IMR-90 (cell line): ENCODE results near the gene ATIC. TPM values are rescaled to one million over a fixed set of nuclear protein-coding genes. Genes with fewer than 3 reads are reported as not detected.

Experiments
- ATAC-seq: fragments of 200-7000 bp; cut with Tn5 transposase; 2 replicates; pipeline ENCODE4 v1.9.1; 2020; ENCODE audit warnings: low read depth, mild to moderate bottlenecking, moderate library complexity
- BruUV-seq: library from RNA; stranded (reverse); fragments of 400-500 nt; replicated peaks from 2 replicates; lab custom pipeline; 2021; lab: Mats Ljungman, UMichigan
- CTCF ChIA-PET: fragments of 300-600 bp; formaldehyde crosslinking; extraction: SDS; loops from one replicate; lab custom pipeline; 2021; ENCODE audit warnings: antibody characterized with exemption; lab: Yijun Ruan, JAX
- POLR2A ChIA-PET: fragments of 300-600 bp; sonication (Branson Sonifier 250); formaldehyde crosslinking; loops from one replicate; lab custom pipeline; 2022; ENCODE audit warnings: antibody characterized with exemption; ENCODE audit not compliant: unreplicated experiment; lab: Charles Lee
- DNase-seq: peaks from one replicate; pipeline ENCODE4 v3.0.0; 2013
- H2AFZ ChIP-seq: replicated peaks from 2 replicates; pipeline ENCODE3; 2013; ENCODE audit warnings: low read length, mild to moderate bottlenecking; ENCODE audit not compliant: poor library complexity
- H2AK5ac ChIP-seq: 2 replicates; pipeline ENCODE4 v1.6.1; 2013; ENCODE audit warnings: low read depth, low read length, inconsistent platforms
- H2AK9ac ChIP-seq: replicated peaks from 2 replicates; pipeline ENCODE3; 2013; ENCODE audit warnings: mild to moderate bottlenecking, low read depth, low read length, moderate library complexity; ENCODE audit not compliant: poor library complexity
- H2BK120ac ChIP-seq: 2 replicates; pipeline ENCODE4 v1.6.1; 2013; ENCODE audit warnings: low read depth, low read length, inconsistent platforms
- H2BK15ac ChIP-seq: 3 replicates; pipeline ENCODE4 v1.6.1; 2013; ENCODE audit warnings: low read depth, low read length, inconsistent platforms
- H2BK20ac ChIP-seq: 2 replicates; pipeline ENCODE4 v1.6.1; 2013; ENCODE audit warnings: low read depth, mild to moderate bottlenecking, inconsistent platforms, low read length, moderate library complexity
- H2BK5ac ChIP-seq: 2 replicates; pipeline ENCODE4 v1.6.1; 2013; ENCODE audit warnings: mild to moderate bottlenecking, low read depth, low read length, inconsistent platforms; ENCODE audit not compliant: poor library complexity, severe bottlenecking
- H3K14ac ChIP-seq: replicated peaks from 2 replicates; pipeline ENCODE4 v1.6.1; 2013; ENCODE audit warnings: low read depth, low read length, inconsistent platforms
- H3K18ac ChIP-seq: 2 replicates; pipeline ENCODE4 v1.6.1; 2013; ENCODE audit warnings: low read depth, low read length, control low read depth
- H3K23ac ChIP-seq: 2 replicates; pipeline ENCODE4 v1.6.1; 2013; ENCODE audit warnings: low read depth, low read length, inconsistent platforms
- H3K27ac ChIP-seq: 2 replicates; pipeline ENCODE4 v1.5.1; 2013; ENCODE audit warnings: mild to moderate bottlenecking, control low read depth, low read length; ENCODE audit not compliant: insufficient read depth
- H3K27me3 ChIP-seq: 2 replicates; pipeline ENCODE4 v1.6.1; 2013; ENCODE audit warnings: low read length; ENCODE audit not compliant: control insufficient read depth, insufficient read depth
- H3K36me3 ChIP-seq: 2 replicates; pipeline ENCODE4 v1.6.1; 2013; ENCODE audit warnings: low read length, mixed read lengths; ENCODE audit not compliant: control insufficient read depth, insufficient read depth
- H3K4ac ChIP-seq: 2 replicates; pipeline ENCODE4 v1.6.1; 2013; ENCODE audit warnings: low read depth, low read length, inconsistent platforms
- H3K4me1 ChIP-seq: 2 replicates; pipeline ENCODE4 v1.6.1; 2013; ENCODE audit warnings: low read length, mixed read lengths; ENCODE audit not compliant: control insufficient read depth, insufficient read depth
- H3K4me2 ChIP-seq: 2 replicates; pipeline ENCODE4 v1.6.1; 2013; ENCODE audit warnings: low read depth, mild to moderate bottlenecking, control low read depth, low read length, moderate library complexity
- H3K4me3 ChIP-seq: 2 replicates; pipeline ENCODE4 v1.5.1; 2013; ENCODE audit warnings: low read depth, mild to moderate bottlenecking, control low read depth, low read length, moderate library complexity; ENCODE audit not compliant: insufficient read depth
- H3K56ac ChIP-seq: 2 replicates; pipeline ENCODE4 v1.6.1; 2013; ENCODE audit warnings: low read length, inconsistent platforms; ENCODE audit not compliant: insufficient read depth; ENCODE audit errors: extremely low read depth
- H3K79me1 ChIP-seq, 2 experiments: 2 replicates each; pipeline ENCODE4 v1.6.1; 2013; ENCODE audit warnings: low read length in 2 of 2, inconsistent platforms in 1 of 2, low read depth in 1 of 2
- H3K9ac ChIP-seq: 2 replicates; pipeline ENCODE4 v1.6.1; 2013; ENCODE audit warnings: low read depth, low read length, control low read depth
- H3K9me1 ChIP-seq: 2 replicates; pipeline ENCODE4 v1.6.1; 2013; ENCODE audit warnings: low read length, inconsistent platforms; ENCODE audit not compliant: insufficient read depth
- H3K9me3 ChIP-seq: 2 replicates; pipeline ENCODE4 v1.6.1; 2013; ENCODE audit warnings: low read length; ENCODE audit not compliant: control insufficient read depth, insufficient read depth
- H4K20me1 ChIP-seq: 2 replicates; pipeline ENCODE4 v1.6.1; 2013; ENCODE audit warnings: low read length, inconsistent platforms; ENCODE audit not compliant: insufficient read depth
- H4K5ac ChIP-seq: 2 replicates; pipeline ENCODE4 v1.6.1; 2013; ENCODE audit warnings: mild to moderate bottlenecking, low read depth, low read length, control low read depth
- H4K8ac ChIP-seq, 2 experiments: 2 replicates each; pipeline ENCODE4 v1.6.1; 2013; ENCODE audit warnings: low read depth in 2 of 2, low read length in 2 of 2, control low read depth in 1 of 2, inconsistent platforms in 1 of 2
- H4K91ac ChIP-seq: 2 replicates; pipeline ENCODE4 v1.6.1; 2013; ENCODE audit warnings: low read depth, low read length, inconsistent platforms; ENCODE audit not compliant: insufficient read depth
- BHLHE40 ChIP-seq: fragments of 150-350 bp; IDR thresholded peaks from 2 replicates; pipeline ENCODE4 v1.6.1; 2016; ENCODE audit warnings: mild to moderate bottlenecking, low read depth, low read length
- CEBPB ChIP-seq: IDR thresholded peaks from 2 replicates; pipeline ENCODE4 v1.6.1; 2012; ENCODE audit warnings: low read depth, low read length, improper control_type of control experiment
- CHD1 ChIP-seq: IDR thresholded peaks from 2 replicates; pipeline ENCODE4 v1.6.1; 2012; ENCODE audit warnings: low read depth, low read length, improper control_type of control experiment
- FOS ChIP-seq: fragments of 150-350 bp; IDR thresholded peaks from 2 replicates; pipeline ENCODE4 v1.6.1; 2016; ENCODE audit warnings: low read depth, low read length
- MAFK ChIP-seq: IDR thresholded peaks from 2 replicates; pipeline ENCODE4 v1.6.1; 2012; ENCODE audit warnings: low read depth, low read length, improper control_type of control experiment
- MAZ ChIP-seq: IDR thresholded peaks from 2 replicates; pipeline ENCODE4 v1.6.1; 2012; ENCODE audit warnings: low read depth, mild to moderate bottlenecking, low read length, improper control_type of control experiment, moderate library complexity, borderline replicate concordance
- MXI1 ChIP-seq: IDR thresholded peaks from 2 replicates; pipeline ENCODE4 v1.6.1; 2012; ENCODE audit warnings: low read depth, mild to moderate bottlenecking, low read length, moderate library complexity, borderline replicate concordance
- NFE2L2 ChIP-seq: fragments of 150-350 bp; IDR thresholded peaks from 2 replicates; pipeline ENCODE4 v1.6.1; 2016; ENCODE audit warnings: low read depth, mild to moderate bottlenecking, low read length
- POLR2A ChIP-seq: IDR thresholded peaks from 2 replicates; pipeline ENCODE4 v1.6.1; 2012; ENCODE audit warnings: mild to moderate bottlenecking, low read depth, low read length
- RAD21 ChIP-seq: IDR thresholded peaks from 2 replicates; pipeline ENCODE4 v1.6.1; 2012; ENCODE audit warnings: low read length, improper control_type of control experiment
- RCOR1 ChIP-seq: IDR thresholded peaks from 2 replicates; pipeline ENCODE4 v1.6.1; 2012; ENCODE audit warnings: mild to moderate bottlenecking, low read length, improper control_type of control experiment; ENCODE audit not compliant: insufficient replicate concordance
- RFX5 ChIP-seq: IDR thresholded peaks from 2 replicates; pipeline ENCODE4 v1.8.0; 2012; ENCODE audit warnings: low read depth, mild to moderate bottlenecking, low read length, moderate library complexity
- SMC3 ChIP-seq: fragments of 150-350 bp; IDR thresholded peaks from 2 replicates; pipeline ENCODE4 v1.6.1; 2016; ENCODE audit warnings: low read depth, mild to moderate bottlenecking, antibody characterized with exemption, low read length, moderate library complexity
- WGBS, 2 experiments: methylation state at CpG; one replicate each; pipeline versions ENCODE4 v1.1.5 to v1.1.7; 2013; ENCODE audit warnings: missing lambda C conversion rate in 2 of 2; ENCODE audit not compliant: insufficient read length in 1 of 2; ENCODE audit errors: extremely low coverage in 2 of 2; 5-methylcytosine and 5-hydroxymethylcytosine counted together
- dilution Hi-C: fragments of 300-500 bp; cut with HindIII; formaldehyde crosslinking; loops from one replicate; pipeline ENCODE4 v1.14.3; 2018; ENCODE audit warnings: low sequenced_read_pairs; ENCODE audit not compliant: unreplicated experiment
- in situ Hi-C: fragments of 300-500 bp; cut with MboI; formaldehyde crosslinking; loops from 3 replicates; pipeline ENCODE4 v1.14.3; 2019; ENCODE audit warnings: low sequenced_read_pairs, inconsistent platforms, mixed read lengths
- intact Hi-C: fragments of 100-400 bp; cut with micrococcal nuclease; formaldehyde crosslinking; loops from 2 replicates; pipeline ENCODE4 v1.10.0; 2022
- polyA plus RNA-seq, 3 experiments: library from polyadenylated mRNA; depleted of rRNA; stranded (reverse); fragments of >200 nt; gene quantifications; 2 replicates each; pipeline ENCODE4 v1.2.3, GENCODE V29; 2012; ENCODE audit warnings: low replicate concordance in 1 of 3
- total RNA-seq: library from RNA; depleted of rRNA; stranded (reverse); fragments of >200 nt; gene quantifications from 2 replicates; pipeline ENCODE4 v1.2.3, GENCODE V29; 2012
- TF ChIP-seq, protein P1 (sequence below): fragments of 150-350 bp; IDR thresholded peaks from 2 replicates; pipeline ENCODE4 v1.6.1; 2016; ENCODE audit warnings: low read depth, mild to moderate bottlenecking, low read length, moderate library complexity, borderline replicate concordance
- TF ChIP-seq, protein P2 (sequence below): fragments of 150-350 bp; IDR thresholded peaks from 2 replicates; pipeline ENCODE4 v1.6.1; 2017; ENCODE audit warnings: mild to moderate bottlenecking, antibody characterized with exemption, low read length, low read depth
- TF ChIP-seq, protein P3 (sequence below): conservative IDR thresholded peaks from 2 replicates; pipeline ENCODE4 v1.5.1; 2012; ENCODE audit warnings: mild to moderate bottlenecking, low read depth, low read length, improper control_type of control experiment

ATIC gene
- total and polyA plus RNA-seq, 2 of the 4 experiments (the other 2 are of a cell fraction), result 30.5 to 101 TPM

DNA sequence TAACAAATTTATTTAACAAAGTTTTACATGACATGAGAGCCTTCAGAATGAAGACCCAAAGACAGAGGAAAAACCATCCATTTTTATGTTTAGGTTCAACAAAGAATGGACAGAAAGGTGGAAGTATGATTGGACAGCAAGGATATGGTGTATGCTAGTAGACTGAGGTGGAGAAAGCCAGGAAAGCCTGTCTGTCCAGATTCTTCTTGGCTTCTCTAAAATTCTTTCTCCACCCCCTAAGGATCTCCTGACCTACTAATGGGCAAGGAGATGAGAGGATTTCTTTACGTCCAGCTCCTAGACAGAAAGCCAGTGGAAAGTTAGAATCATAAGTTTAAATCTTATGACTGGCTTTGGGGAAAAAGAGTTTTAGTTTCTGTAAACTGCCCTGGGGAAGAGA, 3.0 kb downstream of the ATIC start:
- WGBS, 2 experiments, result no CpG with 5 or more reads among the region's 1 CpG
- no peak overlapping the region for H3K27ac ChIP-seq
- H2AFZ ChIP-seq, result no peak overlapping the region
- H4K5ac ChIP-seq, result no peak overlapping the region
- no peak overlapping the region for H2BK15ac ChIP-seq
- no peak overlapping the region for H3K14ac ChIP-seq
- dilution Hi-C loops (no loop called here), in situ Hi-C loops (no loop called here), intact Hi-C loops (no loop called here)
- H3K18ac ChIP-seq, result no peak overlapping the region
- H2BK5ac ChIP-seq, result no peak overlapping the region
- no peaks in the 10 kb centered on the region for H3K9me3 ChIP-seq
- no peak overlapping the region for H4K8ac ChIP-seq
- H3K4me2 ChIP-seq, result no peak overlapping the region
- H4K20me1 ChIP-seq, result no peaks in the 10 kb centered on the region
- ATAC-seq (no peak), DNase-seq (no peak)
- TF ChIP-seq RFX5 (no peak), MAZ (no peak), NFE2L2 (no peak), CEBPB (no peak), POLR2A (no peak), BHLHE40 (no peak), SMC3 (no peak), MAFK (no peak), CHD1 (no peak), RCOR1 (no peak), MXI1 (no peak), FOS (no peak), RAD21 (no peak)
- TF ChIP-seq, protein P1, sequence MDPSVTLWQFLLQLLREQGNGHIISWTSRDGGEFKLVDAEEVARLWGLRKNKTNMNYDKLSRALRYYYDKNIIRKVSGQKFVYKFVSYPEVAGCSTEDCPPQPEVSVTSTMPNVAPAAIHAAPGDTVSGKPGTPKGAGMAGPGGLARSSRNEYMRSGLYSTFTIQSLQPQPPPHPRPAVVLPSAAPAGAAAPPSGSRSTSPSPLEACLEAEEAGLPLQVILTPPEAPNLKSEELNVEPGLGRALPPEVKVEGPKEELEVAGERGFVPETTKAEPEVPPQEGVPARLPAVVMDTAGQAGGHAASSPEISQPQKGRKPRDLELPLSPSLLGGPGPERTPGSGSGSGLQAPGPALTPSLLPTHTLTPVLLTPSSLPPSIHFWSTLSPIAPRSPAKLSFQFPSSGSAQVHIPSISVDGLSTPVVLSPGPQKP, result no peak
- TF ChIP-seq, protein P2, sequence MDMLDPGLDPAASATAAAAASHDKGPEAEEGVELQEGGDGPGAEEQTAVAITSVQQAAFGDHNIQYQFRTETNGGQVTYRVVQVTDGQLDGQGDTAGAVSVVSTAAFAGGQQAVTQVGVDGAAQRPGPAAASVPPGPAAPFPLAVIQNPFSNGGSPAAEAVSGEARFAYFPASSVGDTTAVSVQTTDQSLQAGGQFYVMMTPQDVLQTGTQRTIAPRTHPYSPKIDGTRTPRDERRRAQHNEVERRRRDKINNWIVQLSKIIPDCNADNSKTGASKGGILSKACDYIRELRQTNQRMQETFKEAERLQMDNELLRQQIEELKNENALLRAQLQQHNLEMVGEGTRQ, result no peak
- TF ChIP-seq, protein P3, sequence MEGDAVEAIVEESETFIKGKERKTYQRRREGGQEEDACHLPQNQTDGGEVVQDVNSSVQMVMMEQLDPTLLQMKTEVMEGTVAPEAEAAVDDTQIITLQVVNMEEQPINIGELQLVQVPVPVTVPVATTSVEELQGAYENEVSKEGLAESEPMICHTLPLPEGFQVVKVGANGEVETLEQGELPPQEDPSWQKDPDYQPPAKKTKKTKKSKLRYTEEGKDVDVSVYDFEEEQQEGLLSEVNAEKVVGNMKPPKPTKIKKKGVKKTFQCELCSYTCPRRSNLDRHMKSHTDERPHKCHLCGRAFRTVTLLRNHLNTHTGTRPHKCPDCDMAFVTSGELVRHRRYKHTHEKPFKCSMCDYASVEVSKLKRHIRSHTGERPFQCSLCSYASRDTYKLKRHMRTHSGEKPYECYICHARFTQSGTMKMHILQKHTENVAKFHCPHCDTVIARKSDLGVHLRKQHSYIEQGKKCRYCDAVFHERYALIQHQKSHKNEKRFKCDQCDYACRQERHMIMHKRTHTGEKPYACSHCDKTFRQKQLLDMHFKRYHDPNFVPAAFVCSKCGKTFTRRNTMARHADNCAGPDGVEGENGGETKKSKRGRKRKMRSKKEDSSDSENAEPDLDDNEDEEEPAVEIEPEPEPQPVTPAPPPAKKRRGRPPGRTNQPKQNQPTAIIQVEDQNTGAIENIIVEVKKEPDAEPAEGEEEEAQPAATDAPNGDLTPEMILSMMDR, result no peak
- POLR2A ChIA-PET, result no interaction called here
- H3K36me3 ChIP-seq, result peaks cover 16% of the 10 kb centered on the region
- no peak overlapping the region for H4K91ac ChIP-seq
- H2AK9ac ChIP-seq, result no peak overlapping the region
- peaks cover 15 to 23% of the 10 kb centered on the region in 2 experiments for H3K79me1 ChIP-seq
- 0 out of 2 replicates have a peak, but pooled peaks cover 3% of the 10 kb centered on the region for H3K4me1 ChIP-seq
- H3K23ac ChIP-seq, result no peak overlapping the region
- H3K9me1 ChIP-seq, result peaks cover 3% of the 10 kb centered on the region; the same call in 1 of the 2 replicates
- no peaks in the 10 kb centered on the region for H3K27me3 ChIP-seq
- H3K56ac ChIP-seq, result no peak overlapping the region
- H2BK20ac ChIP-seq, result no peak overlapping the region
- no peak overlapping the region for H3K4me3 ChIP-seq
- BruUV-seq, result no TSS peak
- CTCF ChIA-PET, result no interaction called here
- no peak overlapping the region for H2BK120ac ChIP-seq
- no peak overlapping the region for H3K4ac ChIP-seq
- no peak overlapping the region for H2AK5ac ChIP-seq
- H3K9ac ChIP-seq, result no peak overlapping the region
